ENCODE results near the gene RAC3. TPM values are rescaled to one million over a fixed set of nuclear protein-coding genes. Genes with fewer than 3 reads are reported as not detected.
A peak's percentile ranks its signal among the peaks of the same experiment; 100 is the strongest.

RAC3 gene
- total RNA-seq, 1 donor from 2014 or later = 75.0 TPM

GRCh38 chr17:82060614-82061013 lies 29.1 kb downstream of the RAC3 start:
- no peak overlapping the region for H3K27ac Mint-ChIP-seq (ENCODE audit: unreplicated experiment)
- H3K9me3 Mint-ChIP-seq = no peaks in the 10 kb centered on the region
- H3K36me3 Mint-ChIP-seq (ENCODE audit: low read depth) = no peaks in the 10 kb centered on the region
- no peak for DNase-seq (ENCODE audit: low read depth, low spot score)
- peak overlapping the region; percentile 77 for H3K4me3 Mint-ChIP-seq
- no peak for TF ChIP-seq CTCF (conservative IDR thresholded peaks at IDR 0.05)
- H3K27me3 Mint-ChIP-seq (ENCODE audit: low read depth) = no peaks in the 10 kb centered on the region
- H3K4me1 Mint-ChIP-seq = no peaks in the 10 kb centered on the region

- no peaks in the 10 kb centered on the region for H3K4me1 Mint-ChIP-seq
- H3K9me3 Mint-ChIP-seq = no peaks in the 10 kb centered on the region
- no peak for DNase-seq (ENCODE audit: low read depth, low spot score)
Measured at GRCh38 chr17:82061047-82061925, 29.8 kb downstream of the RAC3 start.

GRCh38 chr17:82062076-82062983 lies 30.9 kb downstream of the RAC3 start:
- DNase-seq (ENCODE audit: low read depth, low spot score) = no peak
- Mint-ChIP-seq H3K36me3 (ENCODE audit: low read depth) (no peaks in the 10 kb centered on the region), H3K27ac (ENCODE audit: unreplicated experiment) (no peak overlapping the region), H3K4me3 (peak overlapping the region; percentile 69), H3K9me3 (no peaks in the 10 kb centered on the region), H3K4me1 (no peaks in the 10 kb centered on the region), H3K27me3 (ENCODE audit: low read depth) (no peaks in the 10 kb centered on the region)
- TF ChIP-seq CTCF (conservative IDR thresholded peaks at IDR 0.05) = no peak

More at GRCh38 chr17:82061047-82061925, 29.8 kb downstream of the RAC3 start:
- H3K36me3 Mint-ChIP-seq (ENCODE audit: low read depth) = no peaks in the 10 kb centered on the region
- TF ChIP-seq CTCF (conservative IDR thresholded peaks at IDR 0.05) = no peak
- H3K4me3 Mint-ChIP-seq = no peak overlapping the region
- H3K27ac Mint-ChIP-seq (ENCODE audit: unreplicated experiment) = no peak overlapping the region
- H3K27me3 Mint-ChIP-seq (ENCODE audit: low read depth) = no peaks in the 10 kb centered on the region

GRCh38 chr17:82062984-82063368 lies 31.5 kb downstream of the RAC3 start:
- TF ChIP-seq CTCF (conservative IDR thresholded peaks at IDR 0.05) = no peak
- no peak overlapping the region for H3K4me3 Mint-ChIP-seq
- no peak overlapping the region for H3K27ac Mint-ChIP-seq (ENCODE audit: unreplicated experiment)
- no peaks in the 10 kb centered on the region for H3K36me3 Mint-ChIP-seq (ENCODE audit: low read depth)
- no peaks in the 10 kb centered on the region for H3K27me3 Mint-ChIP-seq (ENCODE audit: low read depth)
- DNase-seq (ENCODE audit: low read depth, low spot score) = no peak
- no peaks in the 10 kb centered on the region for H3K9me3 Mint-ChIP-seq
- H3K4me1 Mint-ChIP-seq = no peaks in the 10 kb centered on the region
